NCI-H526 treated with DMSO at 0.1 percent for 48 hours (cell line): ENCODE results near the gene SLC22A16.
"Not testable (repeated sequence)": the region's sequence is repeated elsewhere in the genome, so short reads cannot be mapped to it uniquely, and the experiment has no call there.

Source experiments
- DNase-seq: peaks from one replicate; lab custom pipeline; 2025; lab: John Stamatoyannopoulos, UW

Gene SLC22A16, protein sequence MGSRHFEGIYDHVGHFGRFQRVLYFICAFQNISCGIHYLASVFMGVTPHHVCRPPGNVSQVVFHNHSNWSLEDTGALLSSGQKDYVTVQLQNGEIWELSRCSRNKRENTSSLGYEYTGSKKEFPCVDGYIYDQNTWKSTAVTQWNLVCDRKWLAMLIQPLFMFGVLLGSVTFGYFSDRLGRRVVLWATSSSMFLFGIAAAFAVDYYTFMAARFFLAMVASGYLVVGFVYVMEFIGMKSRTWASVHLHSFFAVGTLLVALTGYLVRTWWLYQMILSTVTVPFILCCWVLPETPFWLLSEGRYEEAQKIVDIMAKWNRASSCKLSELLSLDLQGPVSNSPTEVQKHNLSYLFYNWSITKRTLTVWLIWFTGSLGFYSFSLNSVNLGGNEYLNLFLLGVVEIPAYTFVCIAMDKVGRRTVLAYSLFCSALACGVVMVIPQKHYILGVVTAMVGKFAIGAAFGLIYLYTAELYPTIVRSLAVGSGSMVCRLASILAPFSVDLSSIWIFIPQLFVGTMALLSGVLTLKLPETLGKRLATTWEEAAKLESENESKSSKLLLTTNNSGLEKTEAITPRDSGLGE

DNA sequence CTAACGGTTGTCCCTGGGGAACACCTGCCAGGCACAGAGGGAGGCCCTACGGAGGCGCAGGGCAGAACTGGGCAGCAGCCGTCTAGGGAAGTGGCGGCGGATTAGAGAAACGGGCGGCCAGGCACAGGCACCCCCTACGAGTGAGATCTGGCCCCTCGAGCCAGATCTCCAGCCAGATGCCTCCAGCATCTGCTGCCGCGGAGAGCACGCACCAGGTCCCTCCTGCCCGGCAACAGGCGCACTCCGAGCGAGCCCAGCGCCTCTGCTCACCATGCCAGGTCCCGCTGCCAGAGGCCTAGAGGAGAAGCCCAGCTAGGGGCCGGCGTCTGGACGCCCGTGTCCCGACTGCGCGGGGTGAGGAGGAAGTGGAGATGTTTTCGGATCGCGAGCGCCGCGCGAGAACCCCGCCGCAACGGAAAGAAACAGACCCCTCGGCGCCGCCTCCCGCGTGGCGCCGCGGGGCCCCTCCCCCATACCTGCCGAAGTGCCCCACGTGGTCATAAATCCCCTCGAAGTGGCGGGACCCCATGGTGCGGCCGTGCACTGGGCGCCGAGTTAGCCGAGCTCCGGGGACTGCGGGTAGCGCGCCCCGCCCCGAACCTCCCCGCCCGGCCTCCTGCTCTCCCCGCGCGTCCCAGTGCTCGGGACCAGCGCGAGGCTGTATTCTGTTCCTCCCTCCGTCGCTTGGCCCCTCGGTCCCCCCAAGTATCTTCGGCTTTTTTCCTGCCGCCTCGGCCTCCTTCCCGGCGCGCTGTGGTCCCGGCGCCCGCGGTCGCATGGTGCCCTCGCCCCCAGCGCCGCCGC, at the start of gene SLC22A16:
TSS of gene SLC22A16 (minus strand) at position 568 of the 804 bp plus-strand sequence. CDS start at position 529, 39 bp downstream.
- DNase-seq: no peak

DNA sequence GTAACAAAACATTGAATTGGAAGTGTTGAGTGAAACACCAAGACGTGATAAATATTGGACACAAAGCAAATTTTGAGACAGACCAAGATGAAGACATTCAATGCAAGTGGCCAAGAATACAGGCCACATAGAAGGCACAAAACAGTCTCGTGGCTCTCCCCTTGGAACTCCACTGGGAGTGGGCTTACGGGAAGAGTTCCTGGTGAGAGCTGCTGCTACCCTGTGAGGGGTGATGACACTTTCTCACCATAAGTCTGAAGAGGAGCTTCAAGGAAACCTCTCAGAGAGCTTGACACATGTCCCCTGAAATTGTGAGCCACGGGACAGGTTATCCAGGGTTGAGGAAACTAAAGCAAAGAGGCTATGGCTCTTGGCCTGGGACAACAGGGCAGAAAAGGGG, 48.6 kb upstream of the SLC22A16 start:
- DNase-seq: no peak

DNA sequence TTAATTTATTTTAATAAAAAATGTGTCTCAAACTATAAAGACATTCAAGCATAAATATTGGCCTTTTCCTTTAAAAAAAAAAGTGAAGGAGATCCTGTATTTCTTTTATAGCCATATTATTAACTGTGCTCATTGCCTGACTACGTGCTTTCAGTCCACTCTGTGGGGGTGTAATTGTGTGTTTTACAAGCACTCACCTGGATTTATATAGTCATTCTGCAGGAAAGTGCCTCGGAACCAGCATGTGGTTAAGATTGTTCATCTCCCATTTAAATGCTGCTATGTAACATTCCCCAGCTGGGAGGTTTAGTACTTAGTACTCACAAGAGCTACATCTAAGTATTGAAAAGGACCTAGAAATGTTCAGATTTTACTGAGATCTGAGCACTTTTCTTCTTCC, 47.9 kb upstream of the SLC22A16 start:
- no peak for DNase-seq

DNA sequence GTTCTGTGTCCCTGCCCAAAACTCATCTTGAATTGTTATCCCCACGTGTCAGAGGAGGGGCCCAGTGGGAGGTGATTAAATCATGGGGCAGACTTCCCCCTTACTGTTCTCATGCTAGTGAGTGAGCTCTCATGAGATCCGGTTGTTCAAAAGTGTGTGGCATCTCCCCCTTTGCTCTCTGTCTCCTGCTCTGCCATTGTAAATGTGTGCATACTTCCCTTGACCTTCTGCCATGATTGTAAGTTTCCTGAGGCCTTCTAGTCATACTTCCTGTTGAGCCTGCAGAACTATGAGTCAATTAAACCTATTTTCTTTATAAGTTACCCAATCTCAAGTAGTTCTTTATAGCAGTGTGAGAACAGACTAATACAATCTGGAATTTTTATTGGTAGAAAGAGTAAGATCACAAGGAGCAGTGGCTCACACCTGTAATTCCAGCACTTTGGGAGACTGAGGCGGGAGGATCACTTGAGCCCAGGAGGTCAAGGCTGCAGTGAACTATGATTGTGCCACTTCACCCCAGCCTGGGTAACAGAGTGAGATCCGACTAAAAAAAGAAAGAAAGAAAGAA, 47.1 kb upstream of the SLC22A16 start:
- no peak for DNase-seq

DNA sequence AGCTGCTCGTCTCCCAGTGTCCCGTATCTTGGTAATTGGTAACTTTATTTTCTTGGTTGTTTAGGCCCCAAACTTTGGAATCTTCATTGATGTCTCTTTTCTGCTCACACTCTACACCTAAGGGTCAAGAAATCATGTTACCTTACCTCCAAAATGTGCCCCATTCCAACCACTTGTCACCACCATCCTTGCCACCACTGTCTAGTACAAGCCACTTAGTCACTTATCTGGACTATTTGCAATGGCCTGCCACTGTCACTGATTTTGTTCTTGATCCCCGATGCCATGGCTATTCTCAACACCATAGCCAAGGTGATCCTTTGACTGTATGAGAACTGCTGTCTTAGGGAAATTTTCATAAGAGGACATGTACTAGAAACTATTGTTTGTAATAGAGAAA, 46.0 kb upstream of the SLC22A16 start:
- DNase-seq: no peak

DNA sequence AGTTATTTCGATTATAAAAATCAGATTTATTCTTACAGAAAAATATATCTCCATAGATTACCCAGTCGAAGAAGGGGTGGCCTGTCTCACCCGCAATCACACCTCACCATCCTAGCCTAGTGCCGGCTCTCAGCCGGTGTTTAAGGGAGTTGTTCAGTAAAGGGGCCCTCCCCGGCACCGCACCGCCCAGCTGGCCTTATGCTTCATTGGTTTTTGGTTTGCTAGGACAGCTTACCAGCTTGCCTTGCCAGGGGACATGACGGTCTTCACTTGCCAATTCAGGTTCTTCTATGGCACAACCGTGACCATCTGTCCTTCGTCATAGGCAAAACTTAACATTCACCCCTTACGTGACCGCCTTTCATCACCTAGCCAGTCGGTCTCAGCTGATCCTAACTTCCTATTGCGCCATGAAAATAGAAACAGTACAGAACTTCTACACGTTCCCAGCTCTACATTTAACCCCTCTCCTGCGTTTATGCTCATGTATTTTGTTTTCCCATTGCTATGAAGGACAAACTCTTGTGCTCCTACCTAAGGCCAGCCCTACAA, 44.7 kb upstream of the SLC22A16 start:
- DNase-seq: no peak

DNA sequence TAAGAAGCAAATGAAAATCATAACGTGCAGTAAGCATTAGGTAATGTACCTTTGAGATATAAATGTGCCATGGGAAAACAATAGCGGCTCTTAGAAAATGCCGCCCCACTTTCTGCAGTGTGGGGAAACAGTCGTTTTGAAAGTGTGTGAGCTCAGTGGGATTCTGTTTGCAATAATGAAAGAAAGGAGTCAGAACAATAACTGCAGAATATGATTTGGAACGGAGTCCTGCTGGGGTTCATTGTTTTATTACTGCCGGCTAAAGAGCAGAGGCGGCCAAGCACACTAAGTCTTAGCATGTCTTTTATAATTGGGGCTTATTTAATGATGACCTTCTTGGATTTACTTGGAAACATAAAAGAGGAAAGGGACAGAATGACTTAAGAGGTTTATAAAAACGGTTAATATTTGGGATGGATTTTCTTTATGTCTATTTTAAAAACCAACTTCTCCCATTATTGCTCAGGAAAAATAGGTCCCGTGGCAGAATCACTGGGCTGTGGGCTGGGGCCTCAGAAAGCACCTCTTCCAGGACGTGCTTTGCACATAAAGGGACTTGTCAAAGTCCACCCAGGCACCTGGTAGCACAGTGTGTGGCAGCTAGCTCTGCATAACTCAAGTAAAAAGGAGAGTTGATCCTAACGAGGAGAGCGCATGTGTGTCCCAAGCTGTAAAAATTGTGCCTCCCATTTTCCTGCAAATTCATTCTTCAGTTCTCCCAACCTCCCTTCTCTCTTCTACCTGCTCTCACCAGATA, 44.0 kb upstream of the SLC22A16 start:
- no peak for DNase-seq

DNA sequence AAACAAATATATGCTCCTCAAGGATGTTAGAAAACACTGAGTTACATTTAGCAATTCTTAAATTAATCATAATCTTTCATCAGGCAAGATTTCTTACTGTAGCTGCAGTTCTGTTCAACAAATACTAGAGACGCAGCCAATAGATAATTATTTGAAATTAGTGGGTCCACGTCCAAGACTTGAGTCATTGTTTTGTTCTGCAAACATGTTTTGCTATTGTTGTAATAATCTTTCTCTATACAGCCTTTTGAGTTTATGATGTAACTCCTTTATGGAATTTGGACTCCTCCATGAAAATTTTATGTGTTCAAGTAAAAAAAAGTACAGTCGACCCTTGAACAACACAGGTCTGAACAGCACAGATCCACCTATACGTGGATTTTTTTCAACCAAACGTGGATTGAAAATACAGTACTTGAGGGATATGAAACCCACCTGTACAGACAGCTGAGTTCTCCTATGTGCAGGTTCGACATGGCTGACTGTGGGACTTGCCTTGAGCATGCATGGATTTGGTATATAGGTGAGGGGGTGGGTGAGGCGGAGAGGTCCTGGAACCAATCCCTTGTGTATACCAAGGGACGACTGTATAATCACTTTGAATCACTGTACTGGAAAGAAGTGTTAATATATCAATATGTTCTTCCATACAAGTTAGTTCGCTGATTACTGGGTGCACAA, 41.3 kb upstream of the SLC22A16 start:
- no peak for DNase-seq

DNA sequence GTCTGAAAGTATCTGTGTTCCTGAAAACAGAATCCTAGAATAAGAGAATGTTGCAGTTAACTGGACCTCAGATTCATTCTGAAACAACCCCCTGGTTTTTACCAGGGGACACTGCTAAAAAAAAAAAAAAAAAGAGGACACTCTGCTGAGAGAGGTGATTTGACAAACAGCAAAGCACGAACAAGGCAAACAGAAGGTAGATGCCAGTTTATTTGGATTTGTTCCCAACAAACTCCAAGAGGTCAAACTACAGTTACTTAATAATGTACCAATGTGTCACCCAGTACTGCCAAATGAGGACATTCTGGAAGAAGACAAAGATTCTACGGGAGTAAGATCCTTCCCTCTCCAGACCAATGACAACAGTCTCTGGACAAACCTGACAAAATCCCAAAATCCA, 40.6 kb upstream of the SLC22A16 start:
- DNase-seq: no peak

DNA sequence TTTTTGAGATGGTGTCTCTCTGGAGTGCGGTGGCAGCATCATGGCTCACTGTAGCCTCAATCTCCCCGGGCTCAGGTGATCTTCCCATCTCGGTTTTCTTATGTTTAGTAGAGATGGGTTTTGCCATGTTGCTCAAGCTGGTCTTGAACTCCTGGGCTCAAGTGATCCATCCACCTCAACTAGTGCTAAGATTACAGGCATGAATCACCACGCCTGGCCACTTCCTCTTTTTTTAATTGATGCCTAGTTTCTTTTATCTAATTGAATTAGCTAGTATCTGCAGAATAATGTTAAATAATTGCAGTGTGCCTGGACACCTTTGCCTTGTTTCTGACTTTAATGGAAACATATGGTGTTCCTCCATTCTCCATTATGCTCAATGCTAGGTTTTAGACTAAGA, 38.4 kb upstream of the SLC22A16 start:
- no peak for DNase-seq

DNA sequence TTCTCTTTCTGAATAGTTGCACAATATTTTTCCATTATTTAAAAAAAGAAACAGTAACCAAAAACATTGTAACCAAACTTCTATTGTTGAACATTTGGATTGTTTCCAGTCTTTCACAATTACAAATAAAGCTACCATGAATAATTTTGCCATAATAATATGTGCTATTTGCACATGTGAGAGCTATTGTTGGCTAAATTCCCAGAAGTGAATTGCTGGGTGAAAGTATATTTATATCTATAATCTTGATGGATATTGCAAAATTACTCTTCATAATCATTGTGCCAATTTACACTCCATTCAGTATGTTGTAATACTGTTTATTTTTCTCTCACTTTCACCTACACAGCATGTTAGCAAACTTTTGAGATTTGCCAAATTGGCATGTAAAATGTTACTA, 36.6 kb upstream of the SLC22A16 start:
- no peak for DNase-seq

DNA sequence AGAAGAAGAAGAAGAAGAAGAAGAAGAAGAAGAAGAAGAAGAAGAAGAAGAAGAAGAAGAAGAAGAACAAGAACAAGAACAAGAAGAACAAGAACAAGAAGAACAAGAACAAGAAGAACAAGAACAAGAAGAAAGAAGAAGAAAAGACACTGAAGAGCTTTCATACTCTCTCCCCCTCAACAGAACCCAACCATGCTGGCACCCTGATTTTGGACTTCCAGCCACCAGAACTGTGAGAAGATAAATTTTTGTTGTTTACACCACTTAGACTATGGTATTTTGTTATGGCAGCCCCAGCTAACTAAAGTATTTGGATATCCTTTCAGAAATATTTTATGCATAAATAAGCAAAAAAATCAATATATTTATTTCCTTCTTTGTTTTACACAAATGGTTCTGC, 36.1 kb upstream of the SLC22A16 start:
- DNase-seq: not testable (repeated sequence)

DNA sequence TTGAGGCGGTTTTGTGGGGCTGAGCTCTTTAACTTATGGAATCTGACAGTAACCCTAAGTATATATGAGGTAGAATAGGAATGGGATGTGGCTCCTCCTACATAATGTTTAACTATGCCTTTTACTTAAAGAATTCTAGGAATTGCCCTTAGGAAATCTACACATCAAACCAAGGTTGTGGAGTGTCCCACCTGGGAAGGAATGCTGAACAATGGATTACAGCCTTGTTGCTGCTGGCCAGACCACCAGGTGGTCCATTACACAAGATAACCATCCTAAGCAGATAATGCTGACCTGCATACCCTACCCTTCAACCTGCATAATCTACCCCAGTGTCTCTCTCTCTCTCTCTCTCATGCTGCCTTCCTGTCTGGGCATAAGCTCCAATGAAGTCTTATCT, 35.0 kb upstream of the SLC22A16 start:
- no peak for DNase-seq

DNA sequence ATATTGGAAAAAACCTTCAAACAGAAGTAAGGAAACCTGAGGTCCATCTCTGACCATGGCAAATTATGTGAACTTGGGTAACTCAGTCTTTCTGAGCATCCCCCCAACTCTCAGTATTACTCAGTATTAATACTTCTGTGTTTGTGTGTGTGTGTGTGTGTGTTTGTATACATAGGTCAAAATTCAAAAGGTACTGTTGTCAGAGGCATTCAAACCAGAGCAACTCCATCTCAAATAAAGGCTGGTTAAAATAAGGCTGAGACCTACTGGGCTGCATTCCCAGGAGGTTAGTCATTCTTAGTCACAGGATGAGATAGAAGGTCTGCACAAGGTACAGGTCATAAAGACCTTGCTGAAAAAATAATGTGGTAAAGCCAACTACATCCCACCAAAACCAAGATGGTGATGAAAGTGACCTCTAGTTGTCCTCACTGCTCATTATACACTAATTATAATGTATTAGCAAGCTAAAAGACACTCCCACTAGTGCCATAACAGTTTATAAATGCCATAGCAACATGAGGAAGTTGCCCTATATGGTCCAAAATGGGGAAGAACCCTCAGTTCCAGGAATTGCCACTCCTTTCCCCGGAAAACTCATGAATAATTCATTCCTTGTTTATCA, 33.3 kb upstream of the SLC22A16 start:
- no peak for DNase-seq

DNA sequence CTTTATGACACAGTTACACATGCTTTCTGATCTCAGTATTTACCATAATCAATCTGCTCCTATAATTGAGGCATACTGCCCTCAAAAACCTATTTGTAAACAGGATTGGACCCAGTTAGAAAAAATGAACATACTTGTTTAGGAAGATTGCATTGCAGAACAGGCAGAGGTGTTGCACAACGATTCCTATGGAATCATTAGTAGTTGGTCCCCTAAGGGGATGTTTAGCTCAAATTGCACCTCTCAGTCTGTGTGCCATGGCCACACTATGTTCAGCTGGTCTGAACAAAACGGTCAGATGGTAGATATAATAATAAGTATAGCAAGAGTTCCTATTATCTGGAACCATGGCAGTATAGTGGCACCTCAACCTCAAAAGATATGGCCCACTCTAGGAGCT, 28.5 kb upstream of the SLC22A16 start:
- DNase-seq: not testable (repeated sequence)

DNA sequence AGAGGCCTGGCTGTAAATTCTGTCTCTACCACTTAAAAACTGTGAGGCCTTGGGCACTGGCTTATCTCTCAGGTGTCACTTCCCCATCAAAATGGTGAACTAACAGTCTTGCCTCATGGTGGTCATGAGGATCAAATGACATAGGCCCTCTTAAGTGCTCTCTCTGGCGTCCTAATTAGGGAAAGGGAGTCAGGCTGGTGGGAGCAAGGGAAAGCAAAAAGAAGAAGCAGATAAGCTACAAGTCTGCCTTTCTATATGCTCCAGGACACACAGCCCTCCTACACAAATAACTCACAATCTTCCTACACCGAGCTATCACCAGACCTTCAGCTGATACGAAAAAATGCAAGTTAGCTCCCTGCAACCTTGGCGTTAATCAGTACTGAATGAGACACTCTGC, 19.5 kb upstream of the SLC22A16 start:
- DNase-seq: no peak

DNA sequence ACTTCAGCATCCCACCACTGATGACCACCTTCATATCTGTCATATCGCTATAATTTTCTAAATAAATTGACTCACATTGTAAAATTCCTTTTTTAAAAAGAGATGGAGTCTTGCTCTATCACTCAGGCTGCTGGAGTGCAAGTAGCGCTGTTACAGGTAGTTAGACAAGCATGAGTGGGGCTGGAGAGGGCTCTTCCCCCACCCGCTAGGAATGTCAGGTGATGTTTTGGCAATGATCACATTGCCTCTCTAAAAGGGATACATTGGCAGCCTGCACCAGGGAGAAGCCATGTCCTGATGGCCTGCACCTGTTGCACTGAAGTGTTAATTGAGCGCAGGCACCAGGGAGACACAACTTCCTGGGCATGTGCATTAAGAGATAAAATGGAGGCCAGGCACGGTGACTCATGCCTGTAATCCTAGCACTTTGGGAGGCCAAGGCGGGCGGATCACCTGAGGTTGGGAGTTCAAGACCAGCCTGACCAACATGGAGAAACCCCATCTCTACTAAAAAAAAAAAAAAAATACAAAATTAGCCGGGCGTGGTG, 16.9 kb upstream of the SLC22A16 start:
- DNase-seq: no peak

DNA sequence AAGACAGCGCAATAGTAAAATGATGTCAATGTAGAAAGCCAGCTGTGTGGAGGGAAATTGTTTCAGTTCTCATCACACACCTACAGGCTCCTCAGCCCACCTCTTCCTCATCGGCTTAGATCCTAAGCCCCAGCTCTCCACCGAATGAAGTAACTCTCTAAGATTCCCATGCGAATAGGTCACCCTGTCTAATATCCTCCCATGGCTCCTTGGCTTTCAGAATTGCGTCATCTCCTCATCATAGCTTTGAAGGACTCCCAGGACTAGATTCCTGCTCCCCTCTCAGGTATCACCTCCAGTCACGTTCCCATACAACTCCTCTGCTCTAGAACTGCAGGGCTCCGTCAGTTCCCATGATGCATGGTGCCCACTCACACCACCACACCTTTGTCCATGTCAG, 16.2 kb upstream of the SLC22A16 start:
- DNase-seq: no peak

DNA sequence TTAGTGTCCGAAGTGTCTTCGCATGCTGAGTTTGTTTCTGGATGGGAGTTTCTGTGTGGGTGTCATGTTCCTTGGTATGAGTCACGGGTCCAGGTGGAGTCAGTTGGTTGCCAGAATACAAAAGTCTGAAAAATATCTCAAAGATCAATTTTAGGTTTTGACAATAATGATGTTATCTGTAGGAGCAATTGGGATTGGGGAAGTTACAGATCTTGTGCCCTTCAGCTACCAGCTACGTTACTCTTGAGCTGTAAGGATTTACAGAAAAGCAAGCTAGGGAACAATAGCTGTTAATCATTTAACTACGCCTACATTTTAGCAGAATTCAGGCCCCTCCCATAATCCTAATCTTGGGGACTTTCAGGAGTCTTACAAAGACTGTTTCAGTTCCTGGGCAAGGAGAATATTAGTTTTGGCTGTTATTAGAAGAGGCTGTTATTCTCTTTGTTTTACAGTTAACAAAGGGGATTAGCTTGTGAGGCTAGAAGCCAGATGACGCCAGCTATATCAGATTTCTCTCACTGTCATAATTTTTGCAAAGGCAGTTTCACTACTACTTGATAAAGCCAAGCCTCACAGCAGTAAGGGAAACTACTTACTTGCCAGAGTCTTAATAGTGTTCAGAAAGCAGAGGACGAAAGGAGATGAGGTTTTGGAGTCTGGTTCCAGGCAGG, 15.4 kb upstream of the SLC22A16 start:
- no peak for DNase-seq

DNA sequence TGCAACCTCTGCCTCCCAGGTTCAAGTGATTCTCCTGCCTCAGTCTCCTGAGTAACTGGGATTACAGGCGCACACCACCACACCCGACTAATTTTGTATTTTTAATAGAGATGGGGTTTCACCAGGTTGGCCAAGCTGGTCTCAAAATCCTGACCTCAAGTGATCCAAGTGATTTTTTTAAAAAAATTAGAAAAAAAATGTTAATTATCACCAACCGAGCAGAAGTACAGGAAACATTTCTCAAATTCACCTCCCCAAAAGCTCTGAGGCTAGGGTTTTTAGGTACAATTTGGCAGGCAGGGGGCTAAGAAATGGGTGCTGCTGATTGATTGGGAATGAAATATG, 14.9 kb upstream of the SLC22A16 start:
- no peak for DNase-seq
